GM23338 (cell line): ENCODE results near the gene EFCC1. TPM values are rescaled to one million over a fixed set of nuclear protein-coding genes. Genes with fewer than 3 reads are reported as not detected.

Source experiments
- ATAC-seq: fragments of 200-7000 bp; cut with Tn5 transposase; 3 replicates; pipeline ENCODE4 v1.9.1; 2020
- DNase-seq: peaks from one replicate; pipeline ENCODE4 v3.0.0-alpha.2; 2015; ENCODE audit warnings: low spot score
- H2AFZ ChIP-seq: fragments of 200-600 bp; sonication (generic); 2 replicates; pipeline ENCODE4 v1.8.0; 2016; ENCODE audit warnings: antibody characterized with exemption, mild to moderate bottlenecking, moderate library complexity
- H3F3A ChIP-seq: fragments of 200-600 bp; sonication (generic); replicated peaks from 2 replicates; pipeline ENCODE4 v1.8.0; 2017; ENCODE audit warnings: antibody characterized with exemption, mixed run types, low read depth
- H3K27ac ChIP-seq: fragments of 200-600 bp; sonication (generic); 2 replicates; pipeline ENCODE4 v1.6.1; 2016; ENCODE audit warnings: low read depth
- H3K27me3 ChIP-seq: fragments of 200-600 bp; sonication (generic); 2 replicates; pipeline ENCODE4 v1.8.0; 2016; ENCODE audit warnings: mild to moderate bottlenecking, mixed run types, moderate library complexity; ENCODE audit not compliant: insufficient read depth
- H3K36me3 ChIP-seq: fragments of 200-600 bp; sonication (generic); 2 replicates; pipeline ENCODE4 v1.8.0; 2016; ENCODE audit warnings: mild to moderate bottlenecking; ENCODE audit not compliant: insufficient read depth
- H3K4me1 ChIP-seq: fragments of 200-600 bp; sonication (generic); 2 replicates; pipeline ENCODE4 v1.8.0; 2016; ENCODE audit warnings: mild to moderate bottlenecking, moderate library complexity; ENCODE audit not compliant: insufficient read depth
- H3K4me2 ChIP-seq: fragments of 200-600 bp; sonication (generic); 2 replicates; pipeline ENCODE4 v1.7.1; 2017; ENCODE audit warnings: mixed run types
- H3K4me3 ChIP-seq: fragments of 200-600 bp; sonication (generic); 2 replicates; pipeline ENCODE4 v1.6.1; 2016; ENCODE audit warnings: mixed run types
- H3K79me2 ChIP-seq: fragments of 200-600 bp; sonication (generic); replicated peaks from 2 replicates; pipeline ENCODE4 v1.8.0; 2017; ENCODE audit warnings: mild to moderate bottlenecking; ENCODE audit not compliant: insufficient read depth
- H3K9me2 ChIP-seq: fragments of 200-600 bp; sonication (generic); 2 replicates; pipeline ENCODE4 v1.8.0; 2017; ENCODE audit not compliant: insufficient read depth
- H4K20me1 ChIP-seq: fragments of 200-600 bp; sonication (generic); replicated peaks from 2 replicates; pipeline ENCODE4 v1.8.0; 2017; ENCODE audit warnings: mild to moderate bottlenecking; ENCODE audit not compliant: insufficient read depth
- H3K27ac Mint-ChIP-seq: 2 replicates; pipeline ENCODE4 v1.8.0; 2020; ENCODE audit warnings: inconsistent platforms, mild to moderate bottlenecking, moderate library complexity, mixed read lengths
- H3K27me3 Mint-ChIP-seq: 3 replicates; pipeline ENCODE4 v1.8.0; 2022; ENCODE audit warnings: low read depth, mild to moderate bottlenecking, moderate library complexity, mixed read lengths, inconsistent platforms; ENCODE audit not compliant: insufficient read depth, poor library complexity
- H3K36me3 Mint-ChIP-seq: 3 replicates; pipeline ENCODE4 v1.8.0; 2021; ENCODE audit warnings: low read depth, mild to moderate bottlenecking, inconsistent platforms, moderate library complexity, mixed read lengths
- H3K4me1 Mint-ChIP-seq: 3 replicates; pipeline ENCODE4 v1.8.0; 2020; ENCODE audit warnings: mild to moderate bottlenecking, inconsistent platforms, mixed read lengths
- H3K4me3 Mint-ChIP-seq: 3 replicates; pipeline ENCODE4 v1.8.0; 2021; ENCODE audit warnings: moderate library complexity, mild to moderate bottlenecking, inconsistent platforms, mixed read lengths
- H3K9me3 Mint-ChIP-seq: 3 replicates; pipeline ENCODE4 v1.8.0; 2020; ENCODE audit warnings: moderate library complexity, mild to moderate bottlenecking, inconsistent platforms, mixed read lengths
- CREB1 ChIP-seq: fragments of 250-450 bp; sonication (Bioruptor Pico); IDR thresholded peaks from 2 replicates; pipeline ENCODE4 v1.5.0; 2020; ENCODE audit warnings: low read depth, mild to moderate bottlenecking, moderate library complexity
- ETS1 ChIP-seq: IDR thresholded peaks from 2 replicates; pipeline ENCODE4 v1.6.1; 2016; ENCODE audit warnings: antibody characterized with exemption
- EZH2 ChIP-seq: fragments of 200-600 bp; sonication (generic); IDR thresholded peaks from one replicate; pipeline ENCODE4 v1.8.0; 2017; ENCODE audit warnings: antibody characterized with exemption, mild to moderate bottlenecking, low read depth; ENCODE audit not compliant: unreplicated experiment
- EZH2phosphoT487 ChIP-seq: fragments of 200-600 bp; sonication (generic); IDR thresholded peaks from one replicate; pipeline ENCODE4 v1.8.1; 2018; ENCODE audit warnings: antibody characterized with exemption; ENCODE audit not compliant: unreplicated experiment
- JUNB ChIP-seq: IDR thresholded peaks from one replicate; pipeline ENCODE4 v1.6.1; 2016; ENCODE audit warnings: antibody characterized with exemption; ENCODE audit not compliant: unreplicated experiment
- POLR2AphosphoS5 ChIP-seq: IDR thresholded peaks from 2 replicates; pipeline ENCODE4 v1.6.1; 2016; ENCODE audit warnings: antibody characterized with exemption, low read depth
- STAT1 ChIP-seq: IDR thresholded peaks from one replicate; pipeline ENCODE4 v1.6.1; 2016; ENCODE audit warnings: antibody characterized with exemption; ENCODE audit not compliant: unreplicated experiment
- ZNF114 ChIP-seq: fragments of 250-450 bp; sonication (Bioruptor Pico); IDR thresholded peaks from 2 replicates; pipeline ENCODE4 v1.5.0; 2020; ENCODE audit warnings: mild to moderate bottlenecking, moderate library complexity
- ZNF331 ChIP-seq: fragments of 250-450 bp; sonication (Bioruptor Pico); IDR thresholded peaks from 2 replicates; pipeline ENCODE4 v1.5.0; 2020; ENCODE audit warnings: low read depth, mild to moderate bottlenecking, moderate library complexity
- polyA plus RNA-seq: library from polyadenylated mRNA; unstranded; fragments of >200 nt; fragmentation: Nextera tagmentation; extraction: Ambion mirVana; gene quantifications from 2 replicates; pipeline ENCODE4 v1.2.1, GENCODE V29; 2016
- total RNA-seq: library from RNA; depleted of rRNA; stranded (reverse); fragments of >200 nt; shearing (Covaris generic); gene quantifications from 2 replicates; pipeline ENCODE4 v1.2.3, GENCODE V29; 2014
- TF ChIP-seq, protein P1 (sequence below): IDR thresholded peaks from one replicate; pipeline ENCODE4 v1.6.1; 2018; ENCODE audit warnings: antibody characterized with exemption; ENCODE audit not compliant: unreplicated experiment
- TF ChIP-seq, protein P2 (sequence below): fragments of 250-450 bp; sonication (Bioruptor Pico); IDR thresholded peaks from 2 replicates; pipeline ENCODE4 v1.5.0; 2020; ENCODE audit warnings: mild to moderate bottlenecking, moderate library complexity

Gene EFCC1
- total and polyA plus RNA-seq, 2 experiments from 2014 or later = not detected

- no peak for TF ChIP-seq POLR2AphosphoS5
- TF ChIP-seq, protein P1, sequence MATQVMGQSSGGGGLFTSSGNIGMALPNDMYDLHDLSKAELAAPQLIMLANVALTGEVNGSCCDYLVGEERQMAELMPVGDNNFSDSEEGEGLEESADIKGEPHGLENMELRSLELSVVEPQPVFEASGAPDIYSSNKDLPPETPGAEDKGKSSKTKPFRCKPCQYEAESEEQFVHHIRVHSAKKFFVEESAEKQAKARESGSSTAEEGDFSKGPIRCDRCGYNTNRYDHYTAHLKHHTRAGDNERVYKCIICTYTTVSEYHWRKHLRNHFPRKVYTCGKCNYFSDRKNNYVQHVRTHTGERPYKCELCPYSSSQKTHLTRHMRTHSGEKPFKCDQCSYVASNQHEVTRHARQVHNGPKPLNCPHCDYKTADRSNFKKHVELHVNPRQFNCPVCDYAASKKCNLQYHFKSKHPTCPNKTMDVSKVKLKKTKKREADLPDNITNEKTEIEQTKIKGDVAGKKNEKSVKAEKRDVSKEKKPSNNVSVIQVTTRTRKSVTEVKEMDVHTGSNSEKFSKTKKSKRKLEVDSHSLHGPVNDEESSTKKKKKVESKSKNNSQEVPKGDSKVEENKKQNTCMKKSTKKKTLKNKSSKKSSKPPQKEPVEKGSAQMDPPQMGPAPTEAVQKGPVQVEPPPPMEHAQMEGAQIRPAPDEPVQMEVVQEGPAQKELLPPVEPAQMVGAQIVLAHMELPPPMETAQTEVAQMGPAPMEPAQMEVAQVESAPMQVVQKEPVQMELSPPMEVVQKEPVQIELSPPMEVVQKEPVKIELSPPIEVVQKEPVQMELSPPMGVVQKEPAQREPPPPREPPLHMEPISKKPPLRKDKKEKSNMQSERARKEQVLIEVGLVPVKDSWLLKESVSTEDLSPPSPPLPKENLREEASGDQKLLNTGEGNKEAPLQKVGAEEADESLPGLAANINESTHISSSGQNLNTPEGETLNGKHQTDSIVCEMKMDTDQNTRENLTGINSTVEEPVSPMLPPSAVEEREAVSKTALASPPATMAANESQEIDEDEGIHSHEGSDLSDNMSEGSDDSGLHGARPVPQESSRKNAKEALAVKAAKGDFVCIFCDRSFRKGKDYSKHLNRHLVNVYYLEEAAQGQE = no peak
- no peak for TF ChIP-seq STAT1
- TF ChIP-seq EZH2phosphoT487 = no peak
- TF ChIP-seq JUNB = no peak
- no peak for TF ChIP-seq ZNF114 (CRISPR knock-in tag)
- TF ChIP-seq CREB1 (CRISPR knock-in tag) = no peak
- no peak for TF ChIP-seq ZNF331 (CRISPR knock-in tag)
Measured at GRCh38 chr3:129046732-129047552, 45.8 kb downstream of the EFCC1 start (continued).

- Mint-ChIP-seq H3K27me3 (peaks cover 16% of the 10 kb centered on the region), H3K4me3 (no peak overlapping the region), H3K36me3 (peaks cover 7% of the 10 kb centered on the region), H3K4me1 (peaks cover 2% of the 10 kb centered on the region), H3K9me3 (peaks cover 10% of the 10 kb centered on the region), H3K27ac (no peak overlapping the region)
- ATAC-seq (no peak), DNase-seq (no peak)
- Histone ChIP-seq H2AFZ (no peak overlapping the region), H3K27ac (no peak overlapping the region), H3K27me3 (peaks cover 44% of the 10 kb centered on the region), H3K79me2 (no peaks in the 10 kb centered on the region), H3K9me2 (peaks cover 5% of the 10 kb centered on the region; the same call in 1 of the 2 replicates), H3F3A (no peaks in the 10 kb centered on the region), H3K4me1 (peaks cover 3% of the 10 kb centered on the region; the same call in 1 of the 2 replicates), H4K20me1 (no peaks in the 10 kb centered on the region), H3K4me2 (no peak overlapping the region), H3K4me3 (no peak overlapping the region), H3K36me3 (peaks cover 5% of the 10 kb centered on the region; the same call in 1 of the 2 replicates)
- TF ChIP-seq ETS1 = no peak
- TF ChIP-seq ZNF331 (CRISPR knock-in tag) = no peak
- no peak for TF ChIP-seq STAT1
- TF ChIP-seq JUNB = no peak
- no peak for TF ChIP-seq ZNF114 (CRISPR knock-in tag)
- TF ChIP-seq, protein P2, sequence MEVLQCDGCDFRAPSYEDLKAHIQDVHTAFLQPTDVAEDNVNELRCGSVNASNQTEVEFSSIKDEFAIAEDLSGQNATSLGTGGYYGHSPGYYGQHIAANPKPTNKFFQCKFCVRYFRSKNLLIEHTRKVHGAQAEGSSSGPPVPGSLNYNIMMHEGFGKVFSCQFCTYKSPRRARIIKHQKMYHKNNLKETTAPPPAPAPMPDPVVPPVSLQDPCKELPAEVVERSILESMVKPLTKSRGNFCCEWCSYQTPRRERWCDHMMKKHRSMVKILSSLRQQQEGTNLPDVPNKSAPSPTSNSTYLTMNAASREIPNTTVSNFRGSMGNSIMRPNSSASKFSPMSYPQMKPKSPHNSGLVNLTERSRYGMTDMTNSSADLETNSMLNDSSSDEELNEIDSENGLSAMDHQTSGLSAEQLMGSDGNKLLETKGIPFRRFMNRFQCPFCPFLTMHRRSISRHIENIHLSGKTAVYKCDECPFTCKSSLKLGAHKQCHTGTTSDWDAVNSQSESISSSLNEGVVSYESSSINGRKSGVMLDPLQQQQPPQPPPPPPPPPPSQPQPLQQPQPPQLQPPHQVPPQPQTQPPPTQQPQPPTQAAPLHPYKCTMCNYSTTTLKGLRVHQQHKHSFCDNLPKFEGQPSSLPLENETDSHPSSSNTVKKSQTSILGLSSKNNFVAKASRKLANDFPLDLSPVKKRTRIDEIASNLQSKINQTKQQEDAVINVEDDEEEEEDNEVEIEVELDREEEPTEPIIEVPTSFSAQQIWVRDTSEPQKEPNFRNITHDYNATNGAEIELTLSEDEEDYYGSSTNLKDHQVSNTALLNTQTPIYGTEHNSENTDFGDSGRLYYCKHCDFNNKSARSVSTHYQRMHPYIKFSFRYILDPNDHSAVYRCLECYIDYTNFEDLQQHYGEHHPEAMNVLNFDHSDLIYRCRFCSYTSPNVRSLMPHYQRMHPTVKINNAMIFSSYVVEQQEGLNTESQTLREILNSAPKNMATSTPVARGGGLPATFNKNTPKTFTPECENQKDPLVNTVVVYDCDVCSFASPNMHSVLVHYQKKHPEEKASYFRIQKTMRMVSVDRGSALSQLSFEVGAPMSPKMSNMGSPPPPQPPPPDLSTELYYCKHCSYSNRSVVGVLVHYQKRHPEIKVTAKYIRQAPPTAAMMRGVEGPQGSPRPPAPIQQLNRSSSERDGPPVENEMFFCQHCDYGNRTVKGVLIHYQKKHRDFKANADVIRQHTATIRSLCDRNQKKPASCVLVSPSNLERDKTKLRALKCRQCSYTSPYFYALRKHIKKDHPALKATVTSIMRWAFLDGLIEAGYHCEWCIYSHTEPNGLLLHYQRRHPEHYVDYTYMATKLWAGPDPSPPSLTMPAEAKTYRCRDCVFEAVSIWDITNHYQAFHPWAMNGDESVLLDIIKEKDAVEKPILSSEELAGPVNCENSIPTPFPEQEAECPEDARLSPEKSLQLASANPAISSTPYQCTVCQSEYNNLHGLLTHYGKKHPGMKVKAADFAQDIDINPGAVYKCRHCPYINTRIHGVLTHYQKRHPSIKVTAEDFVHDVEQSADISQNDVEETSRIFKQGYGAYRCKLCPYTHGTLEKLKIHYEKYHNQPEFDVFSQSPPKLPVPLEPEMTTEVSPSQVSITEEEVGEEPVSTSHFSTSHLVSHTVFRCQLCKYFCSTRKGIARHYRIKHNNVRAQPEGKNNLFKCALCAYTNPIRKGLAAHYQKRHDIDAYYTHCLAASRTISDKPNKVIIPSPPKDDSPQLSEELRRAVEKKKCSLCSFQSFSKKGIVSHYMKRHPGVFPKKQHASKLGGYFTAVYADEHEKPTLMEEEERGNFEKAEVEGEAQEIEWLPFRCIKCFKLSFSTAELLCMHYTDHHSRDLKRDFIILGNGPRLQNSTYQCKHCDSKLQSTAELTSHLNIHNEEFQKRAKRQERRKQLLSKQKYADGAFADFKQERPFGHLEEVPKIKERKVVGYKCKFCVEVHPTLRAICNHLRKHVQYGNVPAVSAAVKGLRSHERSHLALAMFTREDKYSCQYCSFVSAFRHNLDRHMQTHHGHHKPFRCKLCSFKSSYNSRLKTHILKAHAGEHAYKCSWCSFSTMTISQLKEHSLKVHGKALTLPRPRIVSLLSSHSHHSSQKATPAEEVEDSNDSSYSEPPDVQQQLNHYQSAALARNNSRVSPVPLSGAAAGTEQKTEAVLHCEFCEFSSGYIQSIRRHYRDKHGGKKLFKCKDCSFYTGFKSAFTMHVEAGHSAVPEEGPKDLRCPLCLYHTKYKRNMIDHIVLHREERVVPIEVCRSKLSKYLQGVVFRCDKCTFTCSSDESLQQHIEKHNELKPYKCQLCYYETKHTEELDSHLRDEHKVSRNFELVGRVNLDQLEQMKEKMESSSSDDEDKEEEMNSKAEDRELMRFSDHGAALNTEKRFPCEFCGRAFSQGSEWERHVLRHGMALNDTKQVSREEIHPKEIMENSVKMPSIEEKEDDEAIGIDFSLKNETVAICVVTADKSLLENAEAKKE = no peak
- no peak for TF ChIP-seq EZH2
Measured at GRCh38 chr3:129047553-129047839, 46.4 kb downstream of the EFCC1 start.
